K562 (cell line): ENCODE results near the gene BBS5. TPM values are rescaled to one million over a fixed set of nuclear protein-coding genes. Genes with fewer than 3 reads are reported as not detected.
A peak's percentile ranks its signal among the peaks of the same experiment; 100 is the strongest.

ENCODE experiments used
- ARID3A ChIP-seq: IDR thresholded peaks from 2 replicates; pipeline ENCODE4 v1.6.1; 2012; ENCODE audit warnings: low read depth, low read length, improper control_type of control experiment, borderline replicate concordance
- CC2D1A ChIP-seq: fragments of 450-650 bp; IDR thresholded peaks from 2 replicates; pipeline ENCODE4 v1.6.1; 2017; ENCODE audit warnings: mild to moderate bottlenecking
- CHAMP1 ChIP-seq: fragments of 450-650 bp; IDR thresholded peaks from 2 replicates; pipeline ENCODE4 v1.6.1; 2016; ENCODE audit warnings: mild to moderate bottlenecking
- CXXC5 ChIP-seq: fragments of 250-450 bp; sonication (Bioruptor Pico); IDR thresholded peaks from 2 replicates; pipeline ENCODE4 v1.8.0; 2022; ENCODE audit warnings: inconsistent platforms, mild to moderate bottlenecking, moderate library complexity
- E2F5 ChIP-seq: sonication (generic); formaldehyde crosslinking; IDR thresholded peaks from 2 replicates; pipeline ENCODE4 v1.8.0; 2022; ENCODE audit warnings: mild to moderate bottlenecking, missing genetic modification reagents
- HDAC3 ChIP-seq: fragments of 450-650 bp; IDR thresholded peaks from 2 replicates; pipeline ENCODE4 v1.6.1; 2018; ENCODE audit warnings: borderline replicate concordance, mild to moderate bottlenecking, moderate library complexity; ENCODE audit not compliant: partially characterized antibody
- JUND ChIP-seq, 2 experiments: IDR thresholded peaks; 2 replicates in 1 of 2; 3 replicates in 1 of 2; pipeline ENCODE4 v1.6.1; 2011; ENCODE audit warnings: borderline replicate concordance in 2 of 2, low read depth in 2 of 2, low read length in 2 of 2, improper control_type of control experiment in 1 of 2, missing biosample characterization in 1 of 2, missing genetic modification characterization in 1 of 2, missing genetic modification reagents in 1 of 2
- MEF2A ChIP-seq: IDR thresholded peaks from 2 replicates; pipeline ENCODE4 v1.6.1; 2011; ENCODE audit warnings: low read depth, mild to moderate bottlenecking, low read length, moderate library complexity; ENCODE audit not compliant: control insufficient read depth
- MXI1 ChIP-seq: IDR thresholded peaks from 2 replicates; pipeline ENCODE4 v1.6.1; 2011; ENCODE audit warnings: low read depth, mild to moderate bottlenecking, improper control_type of control experiment, low read length
- NCOR1 ChIP-seq: fragments of 450-650 bp; IDR thresholded peaks from 2 replicates; pipeline ENCODE4 v1.6.1; 2016; ENCODE audit warnings: mild to moderate bottlenecking, moderate library complexity
- NFYB ChIP-seq: IDR thresholded peaks from 2 replicates; pipeline ENCODE4 v1.6.1; 2011; ENCODE audit warnings: mild to moderate bottlenecking, moderate library complexity; ENCODE audit not compliant: insufficient read length; ENCODE audit errors: extremely low read depth
- RAD51 ChIP-seq: fragments of 450-650 bp; IDR thresholded peaks from 2 replicates; pipeline ENCODE4 v1.7.1; 2016; ENCODE audit warnings: low read depth, mild to moderate bottlenecking, borderline replicate concordance
- RBFOX2 ChIP-seq: fragments of 200-400 bp; formaldehyde crosslinking; IDR thresholded peaks from 2 replicates; pipeline ENCODE4 v1.6.1; 2017; ENCODE audit warnings: low read depth, mild to moderate bottlenecking, low read length, moderate library complexity
- SIN3B ChIP-seq: fragments of 450-650 bp; IDR thresholded peaks from 2 replicates; pipeline ENCODE4 v1.6.1; 2017; ENCODE audit warnings: low read depth, mild to moderate bottlenecking, moderate library complexity
- SP1 ChIP-seq: sonication (generic); formaldehyde crosslinking; IDR thresholded peaks from 2 replicates; pipeline ENCODE4 v1.8.1; 2022; ENCODE audit warnings: mild to moderate bottlenecking, missing genetic modification reagents
- SRSF9 ChIP-seq: fragments of 200-400 bp; formaldehyde crosslinking; IDR thresholded peaks from 2 replicates; pipeline ENCODE4 v1.6.1; 2017; ENCODE audit warnings: low read depth, low read length, borderline replicate concordance
- SUPT5H ChIP-seq: fragments of 450-650 bp; IDR thresholded peaks from 2 replicates; pipeline ENCODE4 v1.6.1; 2016
- TARDBP ChIP-seq: fragments of 450-650 bp; IDR thresholded peaks from 2 replicates; pipeline ENCODE4 v1.6.1; 2016
- ZFP91 ChIP-seq: sonication (generic); formaldehyde crosslinking; IDR thresholded peaks from 2 replicates; pipeline ENCODE4 v1.8.0; 2022; ENCODE audit warnings: mild to moderate bottlenecking, missing genetic modification reagents
- ZNF165 ChIP-seq: fragments of 250-450 bp; sonication (Bioruptor Pico); IDR thresholded peaks from 2 replicates; pipeline ENCODE4 v1.4.0; 2020; ENCODE audit warnings: borderline replicate concordance
- ZNF212 ChIP-seq: fragments of 450-650 bp; formaldehyde crosslinking; IDR thresholded peaks from 2 replicates; pipeline ENCODE4 v1.4.0; 2020; ENCODE audit warnings: mild to moderate bottlenecking
- ZNF408 ChIP-seq: fragments of 250-450 bp; sonication (Bioruptor Pico); IDR thresholded peaks from 2 replicates; pipeline ENCODE4 v1.4.0; 2020; ENCODE audit warnings: low read depth, mild to moderate bottlenecking, moderate library complexity
- ZNF561 ChIP-seq: fragments of 450-650 bp; formaldehyde crosslinking; conservative IDR thresholded peaks from 2 replicates; pipeline ENCODE4 v1.4.0; 2020; ENCODE audit warnings: mild to moderate bottlenecking, moderate library complexity
- polyA plus RNA-seq, 8 experiments: library from polyadenylated mRNA; depleted of rRNA in 4 of 8; stranded (reverse) in 5 of 8; unstranded in 3 of 8; fragments of >200 nt; fragmentation: Nextera tagmentation in 2 of 8; fragmentation: Illumina TruSeq in 1 of 8; extraction: Ambion mirVana in 2 of 8; extraction: Trizol in 1 of 8; gene quantifications; 2 replicates each; pipeline versions ENCODE4 v1.2.1 to v1.2.3, GENCODE V29; 2011 to 2014; ENCODE audit warnings: inconsistent platforms in 1 of 8, missing spikeins in 1 of 8
- total RNA-seq, 7 experiments: library from RNA; depleted of rRNA in 6 of 7; stranded (reverse); fragments of >200 nt in 6 of 7; fragmentation: Illumina TruSeq in 2 of 7; extraction: Trizol in 2 of 7; gene quantifications; 2 replicates each; pipeline versions ENCODE4 v1.2.1 to v1.2.3, GENCODE V29; 2011 to 2021; ENCODE audit warnings: low replicate concordance in 1 of 7

Gene BBS5
- total and polyA plus RNA-seq, 9 of the 15 experiments (the other 6 are each of a cell fraction or from before 2014, with no cell fraction given) = 0.48 to 6.9 (median 4.3) TPM

- 0 out of 2 replicates have a peak, but pooled peaks have one; percentile 15 for TF ChIP-seq ZFP91 (CRISPR knock-in tag)
- TF ChIP-seq SUPT5H = no peak
- no peak for TF ChIP-seq ZNF408 (CRISPR knock-in tag)
- TF ChIP-seq SP1 (CRISPR knock-in tag) = peak; percentile 71; the same call in 1 of the 2 replicates
- TF ChIP-seq E2F5 (CRISPR knock-in tag) = no peak
- no peak for TF ChIP-seq ARID3A
- no peak for TF ChIP-seq CXXC5 (CRISPR knock-in tag)
- TF ChIP-seq ZNF165 = no peak
- TF ChIP-seq MXI1 = no peak
- no peak for TF ChIP-seq NFYB
- no peak for TF ChIP-seq ZNF212 (CRISPR knock-in tag)
- TF ChIP-seq ZNF561 (CRISPR knock-in tag) = no peak
- no peak for TF ChIP-seq MEF2A
- TF ChIP-seq HDAC3 = peak; percentile 47
- TF ChIP-seq SRSF9 = no peak
- TF ChIP-seq RAD51 = no peak
- TF ChIP-seq TARDBP = no peak
- TF ChIP-seq SIN3B = peak; percentile 47
- TF ChIP-seq JUND (IDR thresholded peaks at IDR 0.05; ENCODE audit: borderline replicate concordance, low read depth, low read length) = no peak
- peak; percentile 55; the same call in 1 of the 3 replicates for TF ChIP-seq JUND (tag; IDR thresholded peaks at IDR 0.05; ENCODE audit: borderline replicate concordance, low read depth, low read length)
- no peak for TF ChIP-seq NCOR1
- no peak for TF ChIP-seq RBFOX2
- 0 out of 2 replicates have a peak, but pooled peaks have one; percentile 67 for TF ChIP-seq CHAMP1
- TF ChIP-seq CC2D1A = 0 out of 2 replicates have a peak, but pooled peaks have one; percentile 27
These were observed 49.0 kb downstream of the BBS5 start (continued) for GRCh38 chr2:169528271-169528701.
